Neuronal stem cell (in vitro differentiated cells): ENCODE measurements around the gene FSTL4.

ENCODE experiments used
- DNase-seq: peaks from one replicate; pipeline ENCODE4 v3.0.0-alpha.2; 2013; ENCODE audit warnings: low spot score
- H2AFZ ChIP-seq: one replicate; pipeline ENCODE4 v1.6.1; 2013; ENCODE audit warnings: mild to moderate bottlenecking, low read length, inconsistent platforms
- H2AK5ac ChIP-seq: 2 replicates; pipeline ENCODE4 v1.6.1; 2013; ENCODE audit warnings: low read depth, mild to moderate bottlenecking, inconsistent platforms, low read length, moderate library complexity, mixed read lengths
- H2BK120ac ChIP-seq: 2 replicates; pipeline ENCODE4 v1.6.1; 2013; ENCODE audit warnings: low read depth, mild to moderate bottlenecking, inconsistent platforms, low read length, moderate library complexity, mixed read lengths
- H2BK12ac ChIP-seq: one replicate; pipeline ENCODE4 v1.6.1; 2013; ENCODE audit warnings: low read length, inconsistent platforms
- H2BK15ac ChIP-seq: 2 replicates; pipeline ENCODE4 v1.6.1; 2013; ENCODE audit warnings: mild to moderate bottlenecking, low read length, inconsistent platforms, mixed read lengths
- H2BK5ac ChIP-seq: one replicate; pipeline ENCODE4 v1.6.1; 2013; ENCODE audit warnings: inconsistent platforms, mild to moderate bottlenecking, low read length, moderate library complexity
- H3K14ac ChIP-seq: one replicate; pipeline ENCODE4 v1.6.1; 2013; ENCODE audit warnings: low read length, inconsistent platforms
- H3K18ac ChIP-seq: 2 replicates; pipeline ENCODE4 v1.6.1; 2013; ENCODE audit warnings: low read length, inconsistent platforms
- H3K23ac ChIP-seq: 2 replicates; pipeline ENCODE4 v1.6.1; 2013; ENCODE audit warnings: low read depth, mild to moderate bottlenecking, mixed read lengths, low read length, inconsistent platforms; ENCODE audit not compliant: poor library complexity
- H3K27ac ChIP-seq: replicated peaks from 3 replicates; pipeline ENCODE4 v1.5.1; 2013; ENCODE audit warnings: low read length, inconsistent platforms
- H3K27me3 ChIP-seq, 3 experiments: 2 replicates each; pipeline ENCODE4 v1.6.1; 2013; ENCODE audit warnings: low read length in 3 of 3, mild to moderate bottlenecking in 2 of 3, inconsistent platforms in 1 of 3, low read depth in 1 of 3, mixed read lengths in 1 of 3, moderate library complexity in 1 of 3; ENCODE audit not compliant: control insufficient read depth in 3 of 3, insufficient read depth in 3 of 3
- H3K36me3 ChIP-seq, 2 donors: replicated peaks in 1 of 2; 2 replicates each; pipeline ENCODE4 v1.6.1; 2013; ENCODE audit warnings: low read length in 2 of 2; ENCODE audit not compliant: control insufficient read depth in 2 of 2, insufficient read depth in 2 of 2
- H3K4ac ChIP-seq: 2 replicates; pipeline ENCODE4 v1.6.1; 2013; ENCODE audit warnings: inconsistent platforms, mild to moderate bottlenecking, low read length, moderate library complexity
- H3K4me1 ChIP-seq, 2 donors: 1 replicate in 1 of 2; 2 replicates in 1 of 2; pipeline ENCODE4 v1.6.1; 2013; ENCODE audit warnings: low read length in 2 of 2, low read depth in 1 of 2; ENCODE audit not compliant: control insufficient read depth in 2 of 2, insufficient read depth in 1 of 2
- H3K4me2 ChIP-seq: one replicate; pipeline ENCODE4 v1.6.1; 2013; ENCODE audit warnings: mild to moderate bottlenecking, low read length, inconsistent platforms; ENCODE audit not compliant: insufficient read depth, poor library complexity, severe bottlenecking
- H3K4me3 ChIP-seq, 2 donors: 2 replicates each; pipeline ENCODE4 v1.5.1; 2013; ENCODE audit warnings: low read length in 2 of 2, mild to moderate bottlenecking in 2 of 2, inconsistent platforms in 1 of 2, moderate library complexity in 1 of 2
- H3K79me1 ChIP-seq: one replicate; pipeline ENCODE4 v1.6.1; 2013; ENCODE audit warnings: low read depth, mild to moderate bottlenecking, inconsistent platforms, low read length, moderate library complexity
- H3K9ac ChIP-seq: one replicate; pipeline ENCODE4 v1.6.1; 2013; ENCODE audit warnings: mild to moderate bottlenecking, low read depth, low read length, inconsistent platforms; ENCODE audit not compliant: poor library complexity
- H3K9me3 ChIP-seq, 2 donors: replicated peaks in 1 of 2; 2 replicates each; pipeline versions ENCODE3 to v1.6.1; 2013; ENCODE audit warnings: low read length in 2 of 2, mild to moderate bottlenecking in 2 of 2, inconsistent platforms in 1 of 2, low read depth in 1 of 2, mixed read lengths in 1 of 2, moderate library complexity in 1 of 2; ENCODE audit not compliant: control insufficient read depth in 2 of 2, insufficient read depth in 1 of 2
- H4K8ac ChIP-seq: one replicate; pipeline ENCODE4 v1.6.1; 2013; ENCODE audit warnings: low read depth, mild to moderate bottlenecking, inconsistent platforms, low read length, moderate library complexity
- H4K91ac ChIP-seq: one replicate; pipeline ENCODE4 v1.6.1; 2013; ENCODE audit warnings: low read length, low read depth, mild to moderate bottlenecking, inconsistent platforms; ENCODE audit not compliant: poor library complexity
- WGBS, 2 donors: extraction: QIAGEN DNeasy Blood & Tissue Kit; methylation state at CpG; one replicate each; pipeline ENCODE4 v1.1.7; 2013; ENCODE audit warnings: missing lambda C conversion rate in 2 of 2, mixed read lengths in 1 of 2; ENCODE audit not compliant: insufficient read length in 2 of 2, insufficient replicate concordance in 1 of 2; ENCODE audit errors: extremely low coverage in 2 of 2; 5-methylcytosine and 5-hydroxymethylcytosine counted together

FSTL4 gene

DNA sequence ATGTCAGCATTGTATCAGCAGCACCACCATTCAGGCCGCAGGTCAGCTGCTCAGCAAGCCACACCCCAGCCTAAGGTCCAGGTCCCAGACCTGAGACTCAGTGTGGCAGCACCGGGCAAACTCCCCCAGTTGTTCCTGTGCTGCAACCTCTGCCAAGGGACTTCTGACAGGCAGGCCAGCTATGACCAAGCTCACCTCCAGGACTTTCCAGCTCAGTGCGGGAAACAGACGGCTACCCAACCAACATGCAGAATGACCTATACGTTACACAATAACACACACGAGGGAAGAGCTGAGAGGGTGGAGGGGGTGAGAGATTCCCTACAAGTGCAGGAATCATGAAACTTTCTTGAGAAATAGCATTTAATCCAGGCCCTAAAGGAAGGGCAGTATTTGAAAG, 143.7 kb downstream of the FSTL4 start:
- no peak overlapping the region for H4K91ac ChIP-seq
- H3K36me3 ChIP-seq = no peaks in the 10 kb centered on the region
- H2AK5ac ChIP-seq = no peak overlapping the region
- H3K9ac ChIP-seq = no peak overlapping the region
- H2BK120ac ChIP-seq = no peak overlapping the region
- H2BK5ac ChIP-seq = no peak overlapping the region
- no peak overlapping the region for H2BK15ac ChIP-seq
- H3K4ac ChIP-seq = no peak overlapping the region
- no peak overlapping the region for H3K4me3 ChIP-seq
- no peak overlapping the region for H4K8ac ChIP-seq
- H3K27ac ChIP-seq = no peak overlapping the region
- H3K79me1 ChIP-seq = peaks cover 1% of the 10 kb centered on the region
- H3K4me1 ChIP-seq = peaks cover 0 to 5% of the 10 kb centered on the region in 2 donors
- no CpG with 5 or more reads among the region's 6 CpGs for WGBS, 2 donors
- H2BK12ac ChIP-seq = no peak overlapping the region
- no peaks in the 10 kb centered on the region for H3K27me3 ChIP-seq
- no peaks in the 10 kb centered on the region for H3K9me3 ChIP-seq
- no peak for DNase-seq
- H3K14ac ChIP-seq = no peak overlapping the region
- no peak overlapping the region for H3K23ac ChIP-seq
- H3K18ac ChIP-seq = no peak overlapping the region
- no peak overlapping the region for H2AFZ ChIP-seq
- no peak overlapping the region for H3K4me2 ChIP-seq

DNA sequence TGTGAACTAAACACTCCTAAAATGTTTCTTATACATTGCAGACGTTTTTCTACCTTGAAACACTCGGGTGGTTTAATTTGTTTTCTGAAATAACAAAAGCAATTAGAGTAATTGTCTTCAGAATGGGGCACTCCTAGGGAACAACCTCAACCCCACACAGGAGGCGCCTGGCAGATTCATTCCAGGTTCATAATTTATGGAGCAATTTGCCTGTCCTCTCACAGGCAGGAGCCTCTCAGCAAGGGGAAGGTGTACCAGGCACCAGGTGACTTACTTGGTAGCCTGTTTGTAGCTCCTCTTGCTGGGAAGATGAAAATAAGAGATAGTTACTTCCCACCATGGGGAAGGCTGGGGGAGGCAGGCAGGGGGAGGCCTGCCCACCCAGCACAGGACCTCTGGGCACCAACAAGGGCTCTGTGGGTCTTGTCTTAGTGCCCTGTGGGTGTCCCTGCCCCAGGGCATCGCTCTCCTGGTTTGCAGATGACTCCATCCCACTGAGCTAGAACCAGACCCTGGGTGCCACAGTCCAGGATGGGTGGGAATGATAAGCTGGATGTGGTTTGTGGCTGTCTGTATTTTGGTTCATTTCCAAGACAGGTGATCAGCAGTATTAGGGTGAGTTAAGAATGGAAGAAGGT, 144.4 kb downstream of the FSTL4 start:
- Histone ChIP-seq H2AK5ac (no peak overlapping the region), H2AFZ (no peak overlapping the region), H2BK120ac (no peak overlapping the region), H3K14ac (no peak overlapping the region), H3K79me1 (no peaks in the 10 kb centered on the region), H3K9ac (no peak overlapping the region), H2BK15ac (no peak overlapping the region), H2BK12ac (no peak overlapping the region), H3K36me3 (no peaks in the 10 kb centered on the region), H4K91ac (no peak overlapping the region), H4K8ac (no peak overlapping the region), H3K27me3 (no peaks in the 10 kb centered on the region), H3K4me2 (no peak overlapping the region), H3K9me3 (no peaks in the 10 kb centered on the region), H3K18ac (peak overlapping the region; percentile 57), H3K4me1 (peaks cover 0 to 5% of the 10 kb centered on the region in 2 donors), H3K23ac (no peak overlapping the region), H3K4ac (no peak overlapping the region), H3K4me3 (no peak overlapping the region), H2BK5ac (no peak overlapping the region), H3K27ac (no peak overlapping the region)
- WGBS, 2 donors = no CpG with 5 or more reads among the region's 4 CpGs
- DNase-seq = no peak

DNA sequence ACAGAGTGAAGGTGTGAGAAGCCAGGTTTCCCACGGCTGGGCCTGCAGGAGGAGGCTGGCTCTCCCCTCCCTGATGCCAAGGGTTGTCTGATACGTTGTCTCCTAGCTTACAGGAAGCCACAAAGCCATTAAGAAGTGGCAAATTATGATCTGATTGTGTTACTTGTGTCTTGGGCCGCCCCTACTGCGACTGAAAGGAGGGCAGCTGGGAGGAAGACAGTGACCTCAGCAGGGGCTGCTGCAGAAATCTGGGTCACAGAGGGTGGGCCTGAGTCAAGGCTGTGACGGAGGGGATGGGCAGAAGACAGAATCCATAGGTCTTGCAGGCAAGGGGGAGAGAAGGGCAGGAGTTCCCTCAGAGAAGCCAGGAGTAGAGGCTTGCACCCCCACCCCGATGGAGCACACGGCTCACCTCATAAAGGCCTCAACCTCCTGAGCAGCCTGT, 145.0 kb downstream of the FSTL4 start:
- Histone ChIP-seq H4K91ac (no peak overlapping the region), H3K4me1 (peaks cover 0 to 5% of the 10 kb centered on the region in 2 donors), H3K27me3 (no peaks in the 10 kb centered on the region), H3K9ac (no peak overlapping the region), H3K27ac (no peak overlapping the region), H3K79me1 (no peaks in the 10 kb centered on the region), H3K9me3 (no peaks in the 10 kb centered on the region), H2BK5ac (no peak overlapping the region), H3K4ac (no peak overlapping the region), H2AK5ac (no peak overlapping the region), H3K4me3 (no peak overlapping the region), H3K4me2 (no peak overlapping the region), H4K8ac (no peak overlapping the region), H2BK120ac (no peak overlapping the region), H2AFZ (no peak overlapping the region), H3K18ac (peak overlapping the region; percentile 3), H3K23ac (peak overlapping the region; percentile 14), H2BK15ac (no peak overlapping the region), H3K14ac (peak overlapping the region; percentile 14), H2BK12ac (no peak overlapping the region), H3K36me3 (no peaks in the 10 kb centered on the region)
- DNase-seq = no peak
- no CpG with 5 or more reads among the region's 7 CpGs for WGBS, 2 donors

DNA sequence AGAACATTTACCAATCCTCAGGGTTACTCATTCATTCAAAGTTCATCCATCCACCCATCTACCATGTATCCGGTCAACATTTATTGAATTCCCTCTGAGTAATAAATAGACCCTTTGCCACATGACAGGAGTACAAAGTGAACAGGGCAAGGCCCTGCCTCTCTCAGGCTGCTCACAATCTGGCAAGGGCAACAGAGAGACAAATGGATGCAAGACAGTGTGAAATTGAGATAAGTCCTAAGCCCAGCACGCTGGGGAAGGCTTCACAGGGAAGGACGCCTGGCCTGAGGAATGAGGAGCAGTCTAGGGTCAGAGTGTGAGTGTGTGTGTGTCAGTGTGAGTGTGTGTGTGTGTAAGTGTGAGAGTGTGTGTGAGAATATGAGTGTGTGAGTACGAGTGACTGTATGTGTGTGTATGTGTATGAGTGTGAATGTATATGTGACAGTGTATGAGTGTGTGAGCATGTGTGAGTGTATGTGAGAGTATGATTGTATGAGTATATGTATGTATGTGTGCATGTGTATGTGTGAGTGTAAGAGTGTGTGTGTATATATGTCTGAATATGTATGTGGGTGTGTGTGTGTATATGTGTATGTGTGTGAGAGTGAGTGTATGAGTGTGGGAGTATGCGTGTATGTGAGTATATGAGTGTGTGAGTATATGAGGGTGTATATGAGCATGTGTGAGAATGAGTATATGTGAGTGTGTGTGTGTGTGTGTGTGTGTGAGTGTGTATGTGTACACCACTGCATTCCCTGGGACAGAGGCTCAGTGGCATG, 145.6 kb downstream of the FSTL4 start:
- WGBS, 2 donors = 100% methylated on average over 1 to 2 of the region's 5 CpGs
- Histone ChIP-seq H3K14ac (peak overlapping the region; percentile 14), H3K4me1 (peaks cover 0 to 5% of the 10 kb centered on the region in 2 donors)

More for the DNA sequence above, 145.6 kb downstream of the FSTL4 start:
- no peak for DNase-seq
- Histone ChIP-seq H2AFZ (no peak overlapping the region), H3K9me3 (no peaks in the 10 kb centered on the region), H3K27ac (no peak overlapping the region), H2BK12ac (no peak overlapping the region), H4K91ac (no peak overlapping the region), H3K9ac (no peak overlapping the region), H3K27me3 (peaks cover 0 to 4% (median 0%) of the 10 kb centered on the region in 3 experiments), H4K8ac (no peak overlapping the region), H2BK15ac (no peak overlapping the region), H2BK120ac (no peak overlapping the region), H3K4ac (no peak overlapping the region), H3K4me3 (no peak overlapping the region), H3K18ac (peak overlapping the region; percentile 3), H3K23ac (peak overlapping the region; percentile 14), H3K36me3 (no peaks in the 10 kb centered on the region), H2AK5ac (no peak overlapping the region), H2BK5ac (no peak overlapping the region), H3K79me1 (no peaks in the 10 kb centered on the region), H3K4me2 (no peak overlapping the region)
